ENCODE measurements around the gene CCDC9.
"Not testable (repeated sequence)": the region's sequence is repeated elsewhere in the genome, so short reads cannot be mapped to it uniquely, and the experiment has no call there.

The CCDC9 gene

GRCh38 chr19:47300867-47301266 is 44.5 kb downstream of the CCDC9 start:
- DNase-seq (ENCODE audit: low read depth), result not testable (repeated sequence)

DNA sequence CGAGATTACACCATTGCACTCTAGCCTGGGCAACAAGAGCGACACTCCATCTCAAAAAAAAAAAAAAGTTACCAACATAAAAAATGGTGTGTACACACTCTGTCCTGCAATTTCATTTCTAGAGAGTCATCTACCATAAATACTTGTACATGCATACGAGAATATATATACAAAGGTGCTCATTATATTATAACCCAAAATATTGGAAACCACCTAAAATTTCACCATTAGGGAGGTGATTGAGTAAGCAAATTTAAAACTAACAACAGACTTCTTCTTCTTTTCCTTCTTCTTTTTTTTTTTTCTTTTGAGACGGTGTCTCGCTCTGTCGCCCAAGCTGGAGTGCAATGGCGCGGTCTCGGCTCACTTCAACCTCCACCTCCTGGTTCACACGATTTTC is 45.9 kb downstream of the CCDC9 start:
- no peak for DNase-seq (ENCODE audit: low read depth)

- DNase-seq (ENCODE audit: low read depth), result no peak
Measured at GRCh38 chr19:47303966-47304365, 47.6 kb downstream of the CCDC9 start.

- DNase-seq (ENCODE audit: low read depth), result peak; percentile 10
Measured at GRCh38 chr19:47305309-47305751, 49.0 kb downstream of the CCDC9 start.

GRCh38 chr19:47306303-47306702 is 50.0 kb downstream of the CCDC9 start:
- no peak for DNase-seq (ENCODE audit: low read depth)

DNA sequence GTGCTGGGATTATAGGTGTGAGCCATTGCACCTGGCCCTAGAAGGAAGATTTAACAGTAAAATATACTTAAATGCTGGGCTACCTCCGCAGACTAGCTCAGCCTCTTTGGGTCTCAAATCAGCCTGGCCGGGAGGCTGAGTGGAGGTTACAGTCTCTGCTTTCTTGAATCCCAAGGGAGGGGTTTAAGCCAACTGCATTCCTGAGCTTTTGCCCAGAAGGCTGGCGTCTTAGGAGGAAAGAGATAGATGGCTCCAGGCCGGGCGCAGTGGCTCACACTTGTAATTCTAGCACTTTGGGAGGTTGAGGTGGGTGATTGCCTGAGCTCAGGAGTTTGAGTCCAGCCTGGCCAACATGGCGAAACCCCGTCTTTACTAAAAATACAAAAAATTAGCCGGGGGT is 52.7 kb downstream of the CCDC9 start:
- no peak for DNase-seq (ENCODE audit: low read depth)

GRCh38 chr19:47309608-47310007 is 53.3 kb downstream of the CCDC9 start, which contains the start of gene C5AR1:
C5AR1 (plus strand) TSS chr19:47309861; CDS start chr19:47309896, 35 bp downstream.
- no peak for DNase-seq (ENCODE audit: low read depth)

DNA sequence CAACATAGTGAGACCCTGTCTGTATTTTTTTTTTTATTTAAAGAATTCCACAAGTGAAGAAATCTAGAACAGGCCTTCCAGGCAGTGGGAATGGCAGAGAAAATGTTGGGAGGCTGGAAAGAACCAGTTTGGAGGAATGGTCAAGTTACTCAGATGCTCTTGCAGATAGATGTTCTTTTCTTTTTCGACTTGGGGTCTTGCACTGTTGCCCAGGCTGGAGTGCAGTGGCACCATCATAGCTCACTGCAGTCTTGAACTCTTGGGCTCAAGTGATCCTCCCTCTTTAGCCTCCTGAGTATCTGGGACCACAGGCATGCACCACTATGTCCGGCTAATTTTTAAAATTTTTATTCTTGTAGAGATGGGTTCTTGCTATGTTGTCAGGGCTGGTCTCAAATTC is 54.0 kb downstream of the CCDC9 start:
- DNase-seq (ENCODE audit: low read depth), result no peak

DNA sequence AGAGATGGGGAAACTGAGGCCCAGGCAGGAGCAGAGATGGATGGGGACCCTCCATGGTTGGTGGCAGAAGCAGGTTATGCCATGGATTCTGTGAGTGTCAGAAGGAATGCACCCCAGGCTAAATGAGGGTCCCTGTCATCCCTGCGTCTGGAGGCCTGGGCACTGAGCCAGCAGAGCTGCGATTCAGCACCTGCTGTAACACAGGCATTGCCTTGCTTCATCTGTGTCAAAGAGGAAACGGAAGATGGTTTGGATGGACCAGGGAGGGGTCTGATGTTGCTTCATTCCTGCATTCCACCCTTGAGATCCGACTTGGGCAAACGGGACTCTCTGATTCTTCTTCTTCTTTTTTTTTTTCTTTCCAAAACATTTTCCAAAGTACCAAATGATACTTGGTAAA is 54.5 kb downstream of the CCDC9 start:
- no peak for DNase-seq (ENCODE audit: low read depth)

GRCh38 chr19:47312366-47313006 is 56.2 kb downstream of the CCDC9 start:
- no peak for DNase-seq (ENCODE audit: low read depth)

- no peak for DNase-seq (ENCODE audit: low read depth)
Measured at GRCh38 chr19:47313754-47314295, 57.5 kb downstream of the CCDC9 start.

GRCh38 chr19:47315125-47315821 is 58.9 kb downstream of the CCDC9 start:
- no peak for DNase-seq (ENCODE audit: low read depth)

DNA sequence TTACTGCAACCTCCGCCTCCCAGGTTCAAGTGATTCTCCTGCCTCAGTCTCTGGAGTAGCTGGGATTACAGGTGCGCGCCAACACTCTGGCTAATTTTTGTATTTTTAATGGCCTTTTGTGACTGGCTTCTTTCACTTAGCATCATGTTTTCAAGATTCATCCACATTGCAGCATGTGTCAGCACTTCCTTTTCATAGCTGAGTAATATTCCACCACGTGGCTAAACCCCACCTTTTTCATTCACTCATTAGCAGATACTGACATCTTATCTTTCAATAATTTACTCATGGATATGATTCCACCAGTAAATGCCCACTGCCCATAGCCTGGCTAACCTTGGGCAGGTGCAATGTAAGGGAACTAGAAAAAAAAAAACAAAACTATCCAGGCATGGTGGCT is 60.2 kb downstream of the CCDC9 start:
- no peak for DNase-seq (ENCODE audit: low read depth)

GRCh38 chr19:47319923-47320871 is 63.9 kb downstream of the CCDC9 start:
- DNase-seq (ENCODE audit: low read depth), result no peak

Measured in T-helper 22 cell (primary cell).